ENCODE results near the gene MCF2L. TPM values are rescaled to one million over a fixed set of nuclear protein-coding genes. Genes with fewer than 3 reads are reported as not detected.

Gene MCF2L
- total RNA-seq, 2 experiments from 2014 or later, result 13.0 to 13.5 TPM

- Mint-ChIP-seq H3K4me1 (ENCODE audit: low read depth) (no peaks in the 10 kb centered on the region), H3K36me3 (ENCODE audit: low read depth) (no peaks in the 10 kb centered on the region), H3K9me3 (no peaks in the 10 kb centered on the region), H3K27me3 (no peaks in the 10 kb centered on the region), H3K4me3 (no peak overlapping the region), H3K27ac (no peak overlapping the region)
- intact Hi-C loops (cut with DNase I, micrococcal nuclease), result no loop called here
- no peak for TF ChIP-seq CTCF (IDR thresholded peaks at IDR 0.05)
- Histone ChIP-seq H3K4me3 (ENCODE audit: low read length) (no peak overlapping the region), H3K9me3 (ENCODE audit: control insufficient read depth in 1 of 2, insufficient read depth in 1 of 2, low read length in 2 of 2) (peaks cover 0 to 4% of the 10 kb centered on the region in 2 experiments), H3K27ac (ENCODE audit: low read depth in 1 of 2, low read length in 2 of 2) (no peak overlapping the region), H3K36me3 (ENCODE audit: insufficient read depth, low read length) (no peaks in the 10 kb centered on the region), H3K4me1 (ENCODE audit: insufficient read depth, low read length) (no peaks in the 10 kb centered on the region), H3K27me3 (ENCODE audit: control insufficient read depth in 1 of 2, insufficient read depth in 2 of 2, low read length in 2 of 2) (no peaks in the 10 kb centered on the region)
- POLR2A ChIA-PET, result no interaction called here
- CTCF ChIA-PET, result no interaction called here
- DNase-seq, result no peak
- no peak for ATAC-seq (ENCODE audit: poor library complexity)
These were observed 71.0 kb downstream of the MCF2L start for GRCh38 chr13:113040031-113040430.

DNA sequence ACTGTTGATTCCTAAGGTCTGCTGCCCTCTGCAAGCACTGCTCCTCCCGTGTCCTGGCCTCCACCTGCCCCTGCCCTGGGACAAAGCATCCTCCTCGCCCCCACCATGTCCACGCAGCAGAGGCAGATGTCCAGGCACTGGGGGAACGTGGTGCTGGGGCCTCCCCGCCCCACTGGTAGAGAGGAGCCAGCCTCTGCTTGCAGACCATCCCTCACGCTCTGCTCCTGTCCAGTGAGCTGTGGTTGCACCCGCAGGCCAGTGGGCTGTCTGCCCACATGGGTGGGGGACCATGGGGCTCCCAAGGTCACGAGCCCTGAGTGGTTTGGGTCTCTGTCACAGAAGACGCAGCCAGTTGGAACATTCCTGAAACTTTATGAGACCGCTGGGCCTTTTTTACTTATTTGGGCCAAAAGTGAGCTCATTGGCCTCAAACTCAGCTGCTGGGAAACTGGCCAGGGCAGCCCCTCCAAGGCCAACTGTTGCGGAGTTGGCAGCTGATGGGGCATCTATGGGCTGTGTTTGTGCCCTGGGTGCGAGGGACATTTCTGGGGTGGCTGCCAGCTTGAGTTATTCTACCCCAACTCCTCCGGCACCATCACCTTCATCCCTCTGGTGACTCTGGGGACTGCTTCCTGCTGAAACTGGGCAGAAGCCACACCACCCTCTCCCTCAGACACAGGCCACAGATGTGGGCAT is 71.7 kb downstream of the MCF2L start:
- H3K9me3 Mint-ChIP-seq, result no peaks in the 10 kb centered on the region
- no peak overlapping the region for H3K4me3 ChIP-seq (ENCODE audit: low read length)
- intact Hi-C loops (cut with DNase I, micrococcal nuclease), result no loop called here
- no peak overlapping the region for H3K27ac ChIP-seq (ENCODE audit: low read depth in 1 of 2, low read length in 2 of 2)
- ChIA-PET CTCF (no interaction called here), POLR2A (no interaction called here)
- peaks cover 6% of the 10 kb centered on the region for H3K36me3 Mint-ChIP-seq (ENCODE audit: low read depth)
- no peaks in the 10 kb centered on the region for H3K4me1 ChIP-seq (ENCODE audit: insufficient read depth, low read length)
- no peak overlapping the region for H3K27ac Mint-ChIP-seq
- peaks cover 2% of the 10 kb centered on the region for H3K36me3 ChIP-seq (ENCODE audit: insufficient read depth, low read length)
- H3K4me3 Mint-ChIP-seq, result no peak overlapping the region
- DNase-seq (no peak), ATAC-seq (ENCODE audit: poor library complexity) (no peak)
- peaks cover 0 to 4% of the 10 kb centered on the region in 2 experiments for H3K9me3 ChIP-seq (ENCODE audit: control insufficient read depth in 1 of 2, insufficient read depth in 1 of 2, low read length in 2 of 2)
- no peaks in the 10 kb centered on the region for H3K27me3 Mint-ChIP-seq
- H3K27me3 ChIP-seq (ENCODE audit: control insufficient read depth in 1 of 2, insufficient read depth in 2 of 2, low read length in 2 of 2), result no peaks in the 10 kb centered on the region
- no peak for TF ChIP-seq CTCF (IDR thresholded peaks at IDR 0.05)
- no peaks in the 10 kb centered on the region for H3K4me1 Mint-ChIP-seq (ENCODE audit: low read depth)

DNA sequence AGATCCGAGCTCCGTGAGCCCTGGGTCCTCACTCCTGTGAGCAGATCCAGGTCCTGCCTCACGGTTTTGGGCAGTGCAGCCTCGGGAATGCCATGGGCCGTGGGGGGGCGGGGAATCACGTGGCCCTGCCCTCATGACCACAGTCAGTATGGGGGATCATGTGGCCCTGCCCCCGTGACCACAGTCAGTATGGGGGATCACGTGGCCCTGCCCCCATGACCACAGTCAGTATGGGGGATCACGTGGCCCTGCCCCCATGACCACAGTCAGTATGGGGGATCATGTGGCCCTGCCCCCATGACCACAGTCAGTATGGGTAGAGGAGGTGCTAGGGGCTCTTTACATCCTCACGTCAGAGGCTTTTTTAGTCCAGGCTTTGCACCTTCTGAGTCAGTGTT is 72.3 kb downstream of the MCF2L start:
- H3K36me3 ChIP-seq (ENCODE audit: insufficient read depth, low read length), result peaks cover 3% of the 10 kb centered on the region
- DNase-seq (no peak), ATAC-seq (ENCODE audit: poor library complexity) (no peak)
- ChIA-PET POLR2A (no interaction called here), CTCF (no interaction called here)
- Mint-ChIP-seq H3K4me1 (ENCODE audit: low read depth) (no peaks in the 10 kb centered on the region), H3K4me3 (no peak overlapping the region), H3K9me3 (no peaks in the 10 kb centered on the region), H3K27me3 (no peaks in the 10 kb centered on the region), H3K36me3 (ENCODE audit: low read depth) (peaks cover 11% of the 10 kb centered on the region), H3K27ac (no peak overlapping the region)
- no peak for TF ChIP-seq CTCF (IDR thresholded peaks at IDR 0.05)
- no peak overlapping the region for H3K27ac ChIP-seq (ENCODE audit: low read depth in 1 of 2, low read length in 2 of 2)
- intact Hi-C loops (cut with DNase I, micrococcal nuclease), result no loop called here
- no peaks in the 10 kb centered on the region for H3K27me3 ChIP-seq (ENCODE audit: control insufficient read depth in 1 of 2, insufficient read depth in 2 of 2, low read length in 2 of 2)
- H3K4me1 ChIP-seq (ENCODE audit: insufficient read depth, low read length), result no peaks in the 10 kb centered on the region
- H3K4me3 ChIP-seq (ENCODE audit: low read length), result no peak overlapping the region
- peaks cover 0 to 3% of the 10 kb centered on the region in 2 experiments for H3K9me3 ChIP-seq (ENCODE audit: control insufficient read depth in 1 of 2, insufficient read depth in 1 of 2, low read length in 2 of 2)

All from CD4-positive, alpha-beta T cell (primary cell).